Thoracic aorta (tissue), 2 donors: ENCODE data around the gene ZNF273. TPM values are rescaled to one million over a fixed set of nuclear protein-coding genes. Genes with fewer than 3 reads are reported as not detected.
A peak's percentile ranks its signal among the peaks of the same experiment; 100 is the strongest.

ENCODE experiments used
- ATAC-seq: fragments of 150-250 bp; one replicate; pipeline ENCODE4 v1.8.0; 2017; ENCODE audit warnings: low read depth; ENCODE audit not compliant: insufficient number of reproducible peaks, low FRiP score
- DNase-seq: peaks from one replicate; pipeline ENCODE4 v3.0.0-alpha.2; 2020; ENCODE audit warnings: low spot score
- H3K27ac ChIP-seq, 2 donors: fragments of 200-600 bp; sonication (generic); 1 replicate in 1 of 2; 2 replicates in 1 of 2; pipeline ENCODE4 v1.5.1; 2016; ENCODE audit warnings: mild to moderate bottlenecking in 2 of 2, moderate library complexity in 2 of 2
- H3K27me3 ChIP-seq: fragments of 200-600 bp; sonication (generic); replicated peaks from 2 replicates; pipeline ENCODE4 v1.6.0; 2016; ENCODE audit warnings: mild to moderate bottlenecking; ENCODE audit not compliant: insufficient read depth
- H3K36me3 ChIP-seq: fragments of 200-600 bp; sonication (generic); one replicate; pipeline ENCODE4 v1.5.1; 2016
- H3K4me1 ChIP-seq, 2 donors: fragments of 200-600 bp; sonication (generic); 1 replicate in 1 of 2; 2 replicates in 1 of 2; pipeline versions ENCODE4 v1.5.1 to v1.6.0; 2016; ENCODE audit warnings: low read depth in 2 of 2, mild to moderate bottlenecking in 1 of 2; ENCODE audit not compliant: control insufficient read depth in 1 of 2
- H3K4me3 ChIP-seq: fragments of 200-600 bp; sonication (generic); 2 replicates; pipeline ENCODE4 v1.5.1; 2016; ENCODE audit warnings: mild to moderate bottlenecking
- H3K9me3 ChIP-seq: fragments of 200-600 bp; sonication (generic); 2 replicates; pipeline ENCODE4 v1.5.1; 2016
- CTCF ChIP-seq: fragments of 200-600 bp; sonication (generic); IDR thresholded peaks from one replicate; pipeline ENCODE4 v1.5.1; 2019; ENCODE audit warnings: antibody characterized with exemption
- total RNA-seq, 2 donors: library from RNA; depleted of rRNA; stranded (reverse); fragments of >200 nt; gene quantifications; one replicate each; pipeline versions ENCODE4 v1.1.0 to v1.2.3, GENCODE V29; 2016

Gene ZNF273
- total RNA-seq, 2 donors from 2014 or later = 6.6 to 9.2 TPM

DNA sequence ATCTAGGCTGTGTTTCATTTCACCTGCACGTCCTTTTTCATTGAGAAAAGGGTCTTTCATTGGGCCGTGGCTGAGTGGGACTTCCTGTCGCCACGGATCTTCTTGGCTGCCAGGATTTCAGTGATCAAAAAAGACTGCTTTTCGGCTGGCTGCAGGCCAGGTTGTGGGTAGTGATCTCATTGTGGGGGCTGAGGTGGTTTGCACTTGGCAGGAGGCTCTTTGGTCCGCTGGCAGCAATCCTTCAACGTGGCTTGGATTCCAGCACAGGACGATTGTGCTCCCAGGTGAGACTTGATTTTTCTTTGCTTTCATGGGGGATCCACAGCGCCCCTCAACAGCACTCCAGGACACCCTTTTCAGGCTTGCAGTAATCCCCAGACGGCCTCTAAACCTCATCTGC is 29.0 kb upstream of the ZNF273 start:
- no peak for TF ChIP-seq CTCF
- no peak overlapping the region for H3K4me3 ChIP-seq
- no peak for DNase-seq
- no peak overlapping the region for H3K27ac ChIP-seq
- H3K9me3 ChIP-seq = no peaks in the 10 kb centered on the region
- H3K36me3 ChIP-seq = no peaks in the 10 kb centered on the region
- H3K4me1 ChIP-seq = peaks cover 0 to 5% of the 10 kb centered on the region in 2 donors
- H3K27me3 ChIP-seq = no peaks in the 10 kb centered on the region
- no peak for ATAC-seq

DNA sequence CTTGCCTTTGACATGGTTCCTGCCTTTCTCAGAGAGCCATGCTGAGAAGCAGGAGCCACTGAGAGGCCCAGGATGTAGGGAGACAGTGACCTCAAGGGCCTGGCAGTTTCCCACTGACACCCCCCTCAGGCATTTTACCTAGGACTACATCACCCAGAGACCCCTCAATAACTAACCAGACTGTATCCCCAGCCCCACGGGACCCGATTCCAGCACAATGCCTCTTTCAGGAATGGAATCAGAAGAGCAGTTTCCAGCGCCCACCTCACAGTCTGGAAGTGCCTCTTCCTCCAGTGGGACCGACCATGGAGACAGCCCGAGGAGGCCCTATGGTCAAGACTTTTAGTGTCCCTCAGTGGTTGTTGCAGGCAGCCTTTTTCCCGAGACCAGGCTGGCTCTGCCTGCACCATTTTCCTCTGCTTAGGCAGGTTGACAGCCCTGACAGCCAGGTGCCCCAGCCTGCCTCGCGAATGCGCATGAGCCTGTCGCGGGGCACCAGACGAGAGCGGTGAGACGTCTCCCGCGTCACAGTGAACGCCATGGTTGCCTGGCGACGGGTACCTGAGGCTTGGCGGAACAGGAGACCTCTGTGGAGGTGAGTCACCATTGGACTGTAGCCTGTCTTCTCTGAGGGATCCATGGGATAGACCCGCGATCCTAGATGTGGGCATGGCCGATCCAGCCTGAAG is 28.4 kb upstream of the ZNF273 start:
- no peak for TF ChIP-seq CTCF
- ATAC-seq = no peak
- Histone ChIP-seq H3K27me3 (no peaks in the 10 kb centered on the region), H3K36me3 (no peaks in the 10 kb centered on the region), H3K27ac (no peak overlapping the region), H3K4me1 (peaks cover 0 to 5% of the 10 kb centered on the region in 2 donors), H3K9me3 (no peaks in the 10 kb centered on the region), H3K4me3 (no peak overlapping the region)
- DNase-seq = no peak

DNA sequence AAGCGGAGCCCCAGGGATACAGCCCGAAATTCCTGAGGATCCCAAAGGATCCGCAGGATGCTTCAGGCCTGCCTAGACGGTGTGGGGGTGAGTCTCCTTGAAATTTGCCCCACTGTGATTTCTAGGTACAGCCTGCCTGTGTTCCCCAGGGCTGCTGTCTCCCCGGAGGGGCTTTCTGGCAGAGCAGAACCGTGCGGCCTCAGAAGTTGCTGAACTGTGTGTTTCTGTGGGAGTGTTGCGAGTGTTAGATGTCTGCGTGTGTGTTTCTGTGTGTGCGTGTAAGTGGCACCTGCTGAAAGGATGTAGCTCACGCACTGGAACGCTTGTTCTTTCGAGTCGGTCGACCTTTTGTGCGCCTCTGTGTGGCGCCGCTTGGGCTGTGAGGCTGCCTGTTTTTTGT is 27.8 kb upstream of the ZNF273 start:
- H3K9me3 ChIP-seq = no peaks in the 10 kb centered on the region
- no peak for TF ChIP-seq CTCF
- no peaks in the 10 kb centered on the region for H3K27me3 ChIP-seq
- no peak for DNase-seq
- no peak for ATAC-seq
- H3K27ac ChIP-seq = no peak overlapping the region
- no peak overlapping the region for H3K4me3 ChIP-seq
- no peaks in the 10 kb centered on the region for H3K36me3 ChIP-seq
- peaks cover 0 to 5% of the 10 kb centered on the region in 2 donors for H3K4me1 ChIP-seq

DNA sequence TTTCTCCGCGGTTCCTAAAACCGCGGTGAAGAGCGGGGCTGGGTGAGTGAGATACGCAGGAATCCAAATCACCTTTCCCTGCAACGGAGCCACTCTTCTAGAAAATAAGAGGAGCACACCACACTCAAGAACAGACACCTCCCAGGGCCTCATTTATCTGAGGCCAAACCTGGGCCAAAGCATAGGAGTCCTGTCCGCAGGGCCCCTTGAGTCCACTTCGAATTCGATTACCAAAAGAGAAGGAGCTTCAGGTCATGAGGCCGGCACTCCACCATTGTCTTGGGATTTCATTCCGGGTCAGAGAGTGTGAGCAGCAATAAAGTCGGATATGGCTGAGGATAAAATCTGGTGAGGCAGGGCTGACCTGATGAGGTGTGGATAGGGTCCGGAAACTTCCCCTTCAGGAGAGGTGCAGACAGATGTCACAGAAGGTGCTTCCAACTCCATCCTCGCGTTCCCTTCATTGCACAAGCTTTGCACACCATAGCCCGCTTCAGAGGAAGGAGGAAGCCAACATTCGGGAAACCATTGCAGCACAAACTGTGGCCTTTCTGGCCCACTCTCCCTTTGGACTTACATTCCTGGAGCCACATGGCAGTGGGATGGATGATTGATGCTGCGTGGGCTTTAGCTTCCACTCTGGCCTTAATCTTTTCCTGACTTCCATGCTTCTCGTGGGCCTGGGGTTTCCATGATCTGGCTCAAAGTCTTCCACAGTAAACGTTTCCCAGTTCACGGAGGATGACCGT is 27.2 kb upstream of the ZNF273 start:
- Histone ChIP-seq H3K36me3 (no peaks in the 10 kb centered on the region), H3K4me1 (peaks cover 0 to 5% of the 10 kb centered on the region in 2 donors), H3K9me3 (no peaks in the 10 kb centered on the region), H3K27me3 (no peaks in the 10 kb centered on the region), H3K4me3 (no peak overlapping the region), H3K27ac (no peak overlapping the region)
- TF ChIP-seq CTCF = no peak
- ATAC-seq = no peak
- no peak for DNase-seq

GRCh38 chr7:64876792-64877713 is 26.0 kb upstream of the ZNF273 start:
- DNase-seq = no peak
- no peak for ATAC-seq

More at GRCh38 chr7:64876792-64877713, 26.0 kb upstream of the ZNF273 start:
- Histone ChIP-seq H3K9me3 (no peaks in the 10 kb centered on the region), H3K27ac (no peak overlapping the region), H3K4me3 (peak overlapping the region; percentile 66), H3K4me1 (peaks cover 0 to 11% of the 10 kb centered on the region in 2 donors), H3K27me3 (no peaks in the 10 kb centered on the region), H3K36me3 (no peaks in the 10 kb centered on the region)
- TF ChIP-seq CTCF = no peak
